ENCODE data around the gene OR2B6. TPM values are rescaled to one million over a fixed set of nuclear protein-coding genes. Genes with fewer than 3 reads are reported as not detected.

OR2B6 gene
- polyA plus RNA-seq, 1 donor, result not detected

DNA sequence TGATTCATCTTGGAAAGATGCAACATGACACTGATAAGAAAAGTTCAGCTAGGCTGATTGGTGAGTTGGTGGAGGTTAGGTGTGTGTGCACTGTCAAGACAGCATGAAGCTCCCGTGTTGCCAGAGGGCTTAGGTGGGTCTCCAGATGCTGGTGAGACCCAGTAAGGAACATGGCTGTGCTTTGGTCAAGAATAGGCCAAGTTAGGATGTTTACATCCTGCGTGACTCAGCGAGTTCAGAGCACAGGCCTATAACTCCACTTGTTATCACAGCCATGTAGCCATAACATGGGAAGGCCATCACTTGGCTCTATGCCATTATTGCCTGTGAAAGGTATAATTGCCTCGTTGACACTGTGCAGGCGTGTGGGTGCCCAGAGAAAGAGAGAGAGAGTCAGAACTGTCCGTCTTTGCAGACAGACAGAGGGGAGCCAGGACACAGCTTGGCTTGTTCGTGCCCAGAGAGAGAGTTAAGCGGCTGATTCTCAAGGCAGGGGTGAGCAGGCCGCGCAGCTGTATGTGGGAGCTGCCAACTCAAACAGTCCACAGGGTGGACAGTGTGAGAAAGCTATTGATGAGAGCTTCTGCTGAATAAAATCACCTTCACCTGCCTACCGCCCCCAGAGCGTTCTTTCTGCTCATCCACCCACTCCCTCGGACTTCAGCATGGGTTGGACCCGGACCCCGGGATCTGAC lies 43.5 kb downstream of the OR2B6 start:
- DNase-seq, result no peak

DNA sequence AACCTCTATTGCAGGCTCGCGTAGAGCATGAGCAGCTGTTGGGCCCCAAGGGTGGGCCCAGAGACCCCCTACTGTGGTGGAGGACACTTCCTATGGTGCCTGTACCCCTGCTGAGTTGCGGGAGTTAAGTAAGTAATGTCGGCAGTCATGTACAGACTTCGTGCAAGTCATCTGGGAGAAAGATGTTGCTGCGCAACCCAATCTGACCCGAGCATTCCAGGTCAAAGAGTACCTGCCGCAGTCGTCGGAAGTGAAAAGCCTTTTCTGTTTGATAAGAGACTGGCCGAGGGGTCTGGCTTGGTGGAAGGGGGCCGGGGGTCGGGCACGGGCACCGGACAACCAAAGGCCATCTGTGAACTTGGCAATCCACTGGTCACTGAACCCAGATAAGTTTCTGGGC lies 44.3 kb downstream of the OR2B6 start:
- DNase-seq, result no peak

- DNase-seq, result no peak
These were observed 44.7 kb downstream of the OR2B6 start for GRCh38 chr6:28001751-28002150.

- no peak for DNase-seq
These were observed 45.1 kb downstream of the OR2B6 start for GRCh38 chr6:28002161-28002560.

DNA sequence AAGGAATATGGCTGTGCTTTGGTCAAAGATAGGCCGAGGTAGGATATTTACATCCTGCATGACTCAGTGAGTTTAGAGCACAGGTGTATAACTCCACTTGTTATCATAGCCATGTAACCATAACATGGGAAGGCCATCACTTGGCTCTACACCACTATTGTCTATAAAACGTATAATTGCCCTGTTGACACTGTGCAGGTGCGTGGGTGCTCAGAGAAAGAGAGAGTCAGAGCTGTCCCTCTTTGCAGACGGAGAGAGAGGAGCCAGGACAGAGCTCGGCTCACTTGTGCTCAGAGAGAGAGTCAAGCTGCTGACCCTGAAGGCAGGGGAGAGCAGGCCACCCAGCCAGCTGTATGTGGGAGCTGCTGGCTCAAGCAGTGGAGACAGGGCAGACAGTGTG lies 46.0 kb downstream of the OR2B6 start:
- no peak for DNase-seq

DNA sequence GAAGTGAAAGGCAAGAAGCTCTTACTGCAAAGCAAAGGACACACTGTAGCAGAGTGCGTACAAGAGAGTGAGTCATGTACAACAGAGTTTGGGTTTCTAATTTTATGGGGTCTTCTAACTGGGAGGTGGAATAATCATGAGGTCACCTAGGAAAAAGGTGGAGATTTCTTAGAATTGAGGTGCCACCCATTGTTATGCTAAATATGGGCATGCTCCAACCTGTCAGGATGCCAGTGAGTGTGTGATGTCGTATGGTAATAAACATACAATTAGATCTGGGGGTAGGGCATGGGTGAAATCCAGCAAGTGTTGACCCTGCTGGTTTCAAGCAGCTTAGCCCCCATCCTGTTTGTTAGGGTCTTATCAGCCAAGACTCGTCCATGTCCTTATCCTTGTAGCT lies 46.6 kb downstream of the OR2B6 start:
- DNase-seq, result no peak

- no peak for DNase-seq
These were observed 47.5 kb downstream of the OR2B6 start for GRCh38 chr6:28004350-28005151.

DNA sequence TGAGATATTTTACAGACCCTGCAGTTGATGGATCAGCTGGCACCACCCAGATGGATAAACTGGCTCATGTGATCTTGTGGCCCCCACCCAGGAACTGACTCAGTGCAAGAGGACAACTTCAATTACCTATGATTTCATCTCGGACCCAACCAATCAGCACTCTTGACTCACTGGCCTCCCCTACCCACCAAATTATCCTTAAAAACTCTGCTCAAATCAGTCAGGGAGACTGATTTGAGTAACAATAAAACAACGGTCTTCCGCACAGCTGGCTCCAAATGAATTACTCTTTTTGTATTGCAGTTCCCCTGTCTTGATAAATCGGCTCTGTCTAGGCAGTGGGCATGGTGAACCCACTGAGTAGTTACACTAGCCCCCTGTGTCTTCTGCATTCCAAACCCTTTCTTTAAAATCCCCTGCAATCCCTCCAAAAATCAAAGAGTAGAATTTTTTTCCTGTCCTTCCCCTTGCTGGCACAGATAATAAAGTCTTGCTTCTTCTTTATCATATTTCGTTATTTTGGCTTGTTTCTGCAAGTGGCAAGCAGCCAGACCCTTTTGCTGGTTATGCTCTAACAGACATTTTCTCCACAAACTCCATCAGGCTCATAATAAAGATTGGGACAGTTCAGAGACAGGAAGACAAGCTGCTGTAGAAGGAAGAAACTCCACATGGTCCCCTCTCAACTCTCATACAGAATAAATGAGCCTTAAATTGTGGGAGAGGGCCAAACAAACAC lies 48.3 kb downstream of the OR2B6 start:
- DNase-seq, result no peak

- DNase-seq, result no peak
These were observed 48.9 kb downstream of the OR2B6 start for GRCh38 chr6:28005975-28006374.

Other genes starting within 250 kb of the OR2B6 start
- gene OR2B2, start 44.8 kb upstream of the OR2B6 start, polyA plus RNA-seq (ENCODE audit: insufficient read length), result not detected
- gene ZNF165, start 123.3 kb downstream of the OR2B6 start, polyA plus RNA-seq (ENCODE audit: insufficient read length), result 0.56 TPM
- 4.0 TPM for gene ZSCAN16, start 167.4 kb downstream of the OR2B6 start, polyA plus RNA-seq (ENCODE audit: insufficient read length)
- gene ZKSCAN8, start 184.6 kb downstream of the OR2B6 start, polyA plus RNA-seq (ENCODE audit: insufficient read length), result 22.1 TPM

All from hindlimb muscle (tissue), 1 donor.